Spleen (tissue), 11 donors: ENCODE results near the gene CREB3L2. TPM values are rescaled to one million over a fixed set of nuclear protein-coding genes. Genes with fewer than 3 reads are reported as not detected.
"Not testable (repeated sequence)": the region's sequence is repeated elsewhere in the genome, so short reads cannot be mapped to it uniquely, and the experiment has no call there.

Experiments used
- DNase-seq: peaks from one replicate; pipeline ENCODE4 v3.0.0-alpha.2; 2020
- H3K27ac ChIP-seq, 8 donors: fragments of 200-600 bp; sonication (generic) in 7 of 8; 1 replicate in 4 of 8; 2 replicates in 4 of 8; pipeline versions ENCODE4 v1.5.0 to v1.8.0; 2016 to 2021; ENCODE audit warnings: inconsistent platforms in 4 of 8, mild to moderate bottlenecking in 4 of 8, moderate library complexity in 1 of 8
- H3K27me3 ChIP-seq, 7 donors: fragments of 200-600 bp; sonication (generic) in 6 of 7; replicated peaks in 1 of 7; 1 replicate in 4 of 7; 2 replicates in 3 of 7; pipeline versions ENCODE4 v1.5.0 to v1.8.0; 2016 to 2021; ENCODE audit warnings: inconsistent platforms in 3 of 7, mild to moderate bottlenecking in 1 of 7
- H3K36me3 ChIP-seq, 6 donors: fragments of 200-600 bp; sonication (generic) in 5 of 6; 1 replicate in 4 of 6; 2 replicates in 2 of 6; pipeline versions ENCODE4 v1.5.0 to v1.8.0; 2016 to 2021; ENCODE audit warnings: inconsistent platforms in 2 of 6
- H3K4me1 ChIP-seq, 6 donors: fragments of 200-600 bp; sonication (generic) in 5 of 6; 1 replicate in 3 of 6; 2 replicates in 3 of 6; pipeline versions ENCODE4 v1.5.0 to v1.8.0; 2016 to 2021; ENCODE audit warnings: inconsistent platforms in 3 of 6
- H3K4me3 ChIP-seq, 8 donors: fragments of 200-600 bp; sonication (generic) in 7 of 8; 1 replicate in 4 of 8; 2 replicates in 4 of 8; pipeline versions ENCODE4 v1.5.0 to v1.8.0; 2016 to 2021; ENCODE audit warnings: inconsistent platforms in 4 of 8, mild to moderate bottlenecking in 4 of 8, moderate library complexity in 2 of 8
- H3K9me3 ChIP-seq, 8 donors: fragments of 200-600 bp; sonication (generic) in 7 of 8; 1 replicate in 4 of 8; 2 replicates in 4 of 8; pipeline versions ENCODE4 v1.5.0 to v1.8.0; 2016 to 2021; ENCODE audit warnings: inconsistent platforms in 4 of 8
- POLR2A ChIP-seq, 3 donors: fragments of 450-650 bp; IDR thresholded peaks; one replicate each; pipeline ENCODE4 v1.5.1; 2017; ENCODE audit warnings: antibody characterized with exemption in 3 of 3, mild to moderate bottlenecking in 1 of 3
- POLR2AphosphoS5 ChIP-seq, 3 donors: sonication (generic); formaldehyde crosslinking; IDR thresholded peaks; one replicate each; pipeline ENCODE4 v1.5.1; 2017; ENCODE audit warnings: antibody characterized with exemption in 3 of 3
- WGBS, 5 donors: extraction: QIAGEN DNeasy Blood & Tissue Kit in 3 of 5; methylation state at CpG; one replicate each; pipeline versions ENCODE4 v1.1.5 to v1.1.7; 2013 to 2018; 5-methylcytosine and 5-hydroxymethylcytosine counted together
- intact Hi-C: fragments of 100-400 bp; cut with DNase I; formaldehyde crosslinking; loops from one replicate; pipeline ENCODE4 v1.15.0; 2023; ENCODE audit warnings: low total_unique reads
- polyA plus RNA-seq, 3 donors: library from polyadenylated mRNA; stranded (reverse); fragments of 200-250 nt; gene quantifications; one replicate each; pipeline ENCODE4 v1.2.1, GENCODE V29; 2013
- total RNA-seq, 7 donors: library from RNA; depleted of rRNA in 3 of 7; stranded (reverse); fragments of >200 nt in 3 of 7; fragmentation: NEBNext Ultra II Directional in 4 of 7; extraction: Animal tissue kit (Norgen Biotek cat#: 25700) in 4 of 7; gene quantifications; one replicate each; pipeline versions ENCODE4 v1.1.0 to v1.2.1, GENCODE V29; 2016 to 2021
- TF ChIP-seq, protein P1 (sequence below), 11 experiments: fragments of 200-600 bp in 7 of 11; fragments of 450-650 bp in 4 of 11; sonication (generic) in 4 of 11; IDR thresholded peaks in 8 of 11; conservative IDR thresholded peaks in 3 of 11; 1 replicate in 7 of 11; 2 replicates in 4 of 11; pipeline versions ENCODE4 v1.4.0 to v1.8.0; 2016 to 2021; ENCODE audit warnings: antibody characterized with exemption in 11 of 11, inconsistent platforms in 4 of 11, mild to moderate bottlenecking in 1 of 11
- donor health status: healthy with polysubstance abuse.
- donor health status: DM: no; HTN: no; CAD: no; lungs with moderate emphysema.
- donor health status: DM: no; HTN: no; CAD: no.
- donor health status: Bipolar disorder and iron deficiency.
- donor health status: healthy.
- donor health status: DM: no; HTN: no; CAD: no.
- donor health status: DM: yes; HTN: yes; CAD: no.

The CREB3L2 gene
- total and polyA plus RNA-seq, 10 donors, result 3.5 to 68.4 (median 42.4) TPM

DNA sequence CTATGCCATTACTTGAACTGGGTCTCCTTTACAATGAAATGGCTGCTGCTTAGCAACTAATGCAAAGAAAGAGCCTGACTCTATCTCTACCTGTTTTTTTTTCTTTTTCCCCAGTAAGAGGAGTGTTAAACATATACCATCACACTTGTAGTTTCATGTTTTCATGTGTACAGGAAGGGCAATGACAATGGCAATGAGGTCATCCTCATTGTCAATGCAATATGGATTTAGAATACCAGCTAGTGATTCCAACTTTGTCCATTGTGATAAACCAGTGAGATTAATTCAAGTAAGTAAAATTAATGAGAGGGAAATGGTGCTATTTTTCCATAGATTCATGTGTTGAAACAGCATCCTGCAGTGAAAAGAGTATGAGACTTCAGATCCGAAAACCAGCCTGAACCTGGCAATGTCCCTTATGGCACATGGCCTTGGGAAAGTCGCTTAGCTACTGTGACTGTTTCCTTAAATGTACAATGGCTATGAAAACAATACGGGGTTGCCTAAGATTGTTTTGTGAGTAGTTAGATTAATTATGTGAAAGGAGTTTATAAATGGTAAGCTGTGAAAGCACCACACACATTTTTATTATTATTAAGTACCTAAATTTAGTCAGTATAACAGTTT, 166.3 kb downstream of the CREB3L2 start:
- Histone ChIP-seq H3K9me3 (peaks cover 0 to 28% (median 24%) of the 10 kb centered on the region in 8 donors), H3K36me3 (no peaks in the 10 kb centered on the region), H3K4me1 (no peaks in the 10 kb centered on the region), H3K27me3 (peaks cover 0 to 11% (median 0%) of the 10 kb centered on the region in 7 donors), H3K4me3 (no peak overlapping the region), H3K27ac (no peak overlapping the region)
- DNase-seq, result no peak
- 64 to 75% (median 73%) methylated on average over 3 of the region's 3 CpGs for WGBS, 5 donors
- TF ChIP-seq POLR2AphosphoS5 (IDR thresholded peaks at IDR 0.05) (no peak), POLR2A (IDR thresholded peaks at IDR 0.05) (no peak)
- TF ChIP-seq, protein P1, sequence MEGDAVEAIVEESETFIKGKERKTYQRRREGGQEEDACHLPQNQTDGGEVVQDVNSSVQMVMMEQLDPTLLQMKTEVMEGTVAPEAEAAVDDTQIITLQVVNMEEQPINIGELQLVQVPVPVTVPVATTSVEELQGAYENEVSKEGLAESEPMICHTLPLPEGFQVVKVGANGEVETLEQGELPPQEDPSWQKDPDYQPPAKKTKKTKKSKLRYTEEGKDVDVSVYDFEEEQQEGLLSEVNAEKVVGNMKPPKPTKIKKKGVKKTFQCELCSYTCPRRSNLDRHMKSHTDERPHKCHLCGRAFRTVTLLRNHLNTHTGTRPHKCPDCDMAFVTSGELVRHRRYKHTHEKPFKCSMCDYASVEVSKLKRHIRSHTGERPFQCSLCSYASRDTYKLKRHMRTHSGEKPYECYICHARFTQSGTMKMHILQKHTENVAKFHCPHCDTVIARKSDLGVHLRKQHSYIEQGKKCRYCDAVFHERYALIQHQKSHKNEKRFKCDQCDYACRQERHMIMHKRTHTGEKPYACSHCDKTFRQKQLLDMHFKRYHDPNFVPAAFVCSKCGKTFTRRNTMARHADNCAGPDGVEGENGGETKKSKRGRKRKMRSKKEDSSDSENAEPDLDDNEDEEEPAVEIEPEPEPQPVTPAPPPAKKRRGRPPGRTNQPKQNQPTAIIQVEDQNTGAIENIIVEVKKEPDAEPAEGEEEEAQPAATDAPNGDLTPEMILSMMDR (IDR thresholded peaks at IDR 0.05 in 8 of 11, conservative IDR thresholded peaks at IDR 0.05 in 3 of 11), result no peak
- intact Hi-C loops, result no loop called here

DNA sequence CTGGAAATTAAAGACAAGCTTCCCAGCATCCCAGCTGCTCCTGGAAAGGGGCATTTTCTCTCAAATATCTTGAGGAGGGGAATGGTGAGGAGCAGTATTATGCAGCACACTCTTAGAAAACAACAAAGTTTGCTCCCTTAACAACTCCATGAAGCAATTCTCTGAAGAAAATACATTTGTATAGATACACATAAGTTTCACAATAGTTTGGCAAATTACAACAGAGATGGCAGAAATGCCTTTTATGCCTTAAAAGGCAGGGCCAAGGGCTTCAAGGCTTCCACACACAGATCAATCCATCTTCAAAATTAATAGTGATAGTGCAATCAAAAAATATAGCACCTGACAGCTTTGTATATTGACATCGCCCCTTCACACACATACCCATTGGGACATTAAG, 167.3 kb downstream of the CREB3L2 start:
- Histone ChIP-seq H3K9me3 (peaks cover 0 to 28% (median 24%) of the 10 kb centered on the region in 8 donors), H3K27ac (no peak overlapping the region), H3K4me3 (no peak overlapping the region), H3K4me1 (no peaks in the 10 kb centered on the region), H3K36me3 (no peaks in the 10 kb centered on the region), H3K27me3 (peaks cover 0 to 3% (median 0%) of the 10 kb centered on the region in 7 donors)
- TF ChIP-seq, protein P1 (IDR thresholded peaks at IDR 0.05 in 8 of 11, conservative IDR thresholded peaks at IDR 0.05 in 3 of 11), result no peak
- TF ChIP-seq POLR2A (IDR thresholded peaks at IDR 0.05), result no peak
- no peak for DNase-seq
- 91 to 100% (median 97%) methylated on average over 1 of the region's 1 CpG for WGBS, 5 donors
- intact Hi-C loops, result no loop called here

DNA sequence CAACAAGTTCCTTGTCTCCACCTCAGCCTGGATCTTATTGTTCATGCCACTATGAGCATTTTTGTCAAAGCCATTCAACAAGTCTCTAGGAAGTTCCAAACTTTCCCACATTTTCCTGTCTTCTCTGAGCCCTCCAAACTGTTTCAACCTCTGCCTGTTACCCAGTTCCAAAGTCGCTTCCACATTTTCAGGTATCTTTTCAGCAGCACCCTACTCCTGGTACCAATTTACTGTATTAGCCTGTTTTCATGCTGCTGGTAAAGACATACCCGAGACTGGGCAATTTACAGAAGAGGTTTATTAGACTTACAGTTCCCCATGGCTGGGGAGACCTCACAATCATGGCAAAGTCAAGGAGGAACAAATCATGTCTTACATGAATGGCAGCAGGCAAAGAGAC, 168.9 kb downstream of the CREB3L2 start:
- WGBS, 5 donors, result 84 to 97% (median 89%) methylated on average over 2 of the region's 2 CpGs
- intact Hi-C loops, H3K4me3 ChIP-seq, H3K27me3 ChIP-seq, H3K36me3 ChIP-seq, DNase-seq, H3K4me1 ChIP-seq, H3K27ac ChIP-seq: not testable (repeated sequence)
- H3K9me3 ChIP-seq, result peaks cover 0 to 28% (median 24%) of the 10 kb centered on the region in 8 donors

DNA sequence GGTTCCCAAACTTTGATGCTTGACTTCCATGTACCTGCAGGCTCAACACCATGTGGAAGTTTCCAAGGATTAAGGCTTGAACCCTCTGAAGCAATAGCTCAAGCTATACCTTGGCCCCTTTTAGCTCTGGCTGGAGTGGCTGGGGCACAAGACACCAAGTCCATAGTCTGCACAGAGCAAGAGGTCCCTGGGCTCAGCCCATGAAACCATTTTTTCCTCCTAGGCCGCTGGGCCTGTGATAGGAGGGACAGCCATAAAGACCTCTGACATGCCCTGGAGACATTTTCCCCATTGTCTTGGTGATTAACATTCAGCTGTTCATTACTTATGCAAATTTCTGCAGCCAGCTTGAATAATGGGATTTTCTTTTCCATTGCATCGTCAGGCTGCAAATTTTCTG, 169.5 kb downstream of the CREB3L2 start:
- H3K27me3 ChIP-seq, result no peaks in the 10 kb centered on the region
- peaks cover 0 to 28% (median 24%) of the 10 kb centered on the region in 8 donors for H3K9me3 ChIP-seq
- H3K4me1 ChIP-seq, result no peaks in the 10 kb centered on the region
- intact Hi-C loops, result no loop called here
- 82 to 93% (median 89%) methylated on average over 2 of the region's 2 CpGs for WGBS, 5 donors
- no peak overlapping the region for H3K27ac ChIP-seq
- no peak for DNase-seq
- TF ChIP-seq POLR2AphosphoS5 (IDR thresholded peaks at IDR 0.05) (no peak), POLR2A (IDR thresholded peaks at IDR 0.05) (no peak)
- TF ChIP-seq, protein P1 (IDR thresholded peaks at IDR 0.05 in 8 of 11, conservative IDR thresholded peaks at IDR 0.05 in 3 of 11), result no peak
- H3K4me3 ChIP-seq, result no peak overlapping the region
- no peaks in the 10 kb centered on the region for H3K36me3 ChIP-seq

DNA sequence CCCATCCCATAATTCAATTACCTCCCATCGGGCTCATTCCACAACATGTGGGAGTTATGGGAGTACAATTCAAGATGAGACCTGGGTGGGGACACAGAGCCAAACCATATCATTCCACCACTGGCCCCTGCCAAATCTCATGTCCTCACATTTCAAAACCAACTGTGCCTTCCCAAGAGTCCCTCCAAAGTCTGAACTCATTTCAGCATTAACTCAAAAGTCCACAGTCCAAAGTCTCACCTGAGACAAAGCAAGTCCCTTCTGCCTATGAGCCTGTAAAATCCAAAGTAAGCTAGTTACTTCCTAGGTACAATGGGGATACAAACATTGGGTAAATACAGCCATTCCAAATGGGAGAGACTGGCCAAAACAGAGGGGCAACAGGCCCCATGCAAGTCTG, 170.3 kb downstream of the CREB3L2 start:
- DNase-seq, H3K4me1 ChIP-seq, intact Hi-C loops, H3K27ac ChIP-seq, H3K27me3 ChIP-seq, H3K4me3 ChIP-seq, H3K36me3 ChIP-seq: not testable (repeated sequence)
- peaks cover 0 to 28% (median 24%) of the 10 kb centered on the region in 8 donors for H3K9me3 ChIP-seq
- WGBS, 5 donors, result 84 to 100% (median 92%) methylated on average over 1 of the region's 1 CpG
